Left renal pelvis (tissue), 4 donors: ENCODE data around the gene TCF12. TPM values are rescaled to one million over a fixed set of nuclear protein-coding genes. Genes with fewer than 3 reads are reported as not detected.
A peak's percentile ranks its signal among the peaks of the same experiment; 100 is the strongest.
"Not testable (repeated sequence)": the region's sequence is repeated elsewhere in the genome, so short reads cannot be mapped to it uniquely, and the experiment has no call there.

Source experiments
- DNase-seq, 4 donors: peaks; one replicate each; pipeline ENCODE4 v3.0.0-alpha.2; 2013; ENCODE audit warnings: low read depth in 4 of 4, low spot score in 3 of 4
- polyA plus RNA-seq, 4 donors: library from polyadenylated mRNA; unstranded; fragments of 120-200 nt; gene quantifications; one replicate each; pipeline ENCODE4 v1.2.1, GENCODE V29; 2013; ENCODE audit not compliant: insufficient read length in 4 of 4

Gene TCF12
- polyA plus RNA-seq, 4 donors: 152 to 313 (median 190) TPM

GRCh38 chr15:56943403-56943802 lies 25.0 kb downstream of the TCF12 start:
- no peak for DNase-seq

- DNase-seq: no peak
Observed at GRCh38 chr15:56944485-56944884, 26.0 kb downstream of the TCF12 start.

- no peak for DNase-seq
Observed at GRCh38 chr15:56946150-56946549, 27.7 kb downstream of the TCF12 start.

GRCh38 chr15:56948000-56948763 lies 29.7 kb downstream of the TCF12 start:
- DNase-seq: no peak

- peak in 1 of 4 donors; percentile 14 for DNase-seq
Observed at GRCh38 chr15:56948764-56949101, 30.3 kb downstream of the TCF12 start.

GRCh38 chr15:56950979-56951378 lies 32.5 kb downstream of the TCF12 start:
- DNase-seq: no peak

- DNase-seq: no peak
Observed at GRCh38 chr15:56953790-56954189, 35.3 kb downstream of the TCF12 start.

GRCh38 chr15:56955011-56955410 lies 36.6 kb downstream of the TCF12 start:
- DNase-seq: not testable (repeated sequence)

- DNase-seq: no peak
Observed at GRCh38 chr15:56956538-56956937, 38.1 kb downstream of the TCF12 start.

GRCh38 chr15:56957812-56958406 lies 39.5 kb downstream of the TCF12 start:
- no peak for DNase-seq

- DNase-seq: no peak
Observed at GRCh38 chr15:56959318-56959648, 40.8 kb downstream of the TCF12 start.

- no peak for DNase-seq
Observed at GRCh38 chr15:56960116-56960515, 41.7 kb downstream of the TCF12 start.

- DNase-seq: no peak
Observed at GRCh38 chr15:56963126-56963525, 44.7 kb downstream of the TCF12 start.

- DNase-seq: no peak
Observed at GRCh38 chr15:56963710-56964109, 45.3 kb downstream of the TCF12 start.

GRCh38 chr15:56964182-56964581 lies 45.7 kb downstream of the TCF12 start:
- DNase-seq: no peak

GRCh38 chr15:56965231-56966013 lies 47.0 kb downstream of the TCF12 start:
- no peak for DNase-seq

GRCh38 chr15:56967336-56967735 lies 48.9 kb downstream of the TCF12 start:
- DNase-seq: no peak

GRCh38 chr15:56968256-56968655 lies 49.8 kb downstream of the TCF12 start:
- no peak for DNase-seq

- DNase-seq: no peak
Observed at GRCh38 chr15:56968821-56969220, 50.4 kb downstream of the TCF12 start.

GRCh38 chr15:56969265-56969895 lies 50.9 kb downstream of the TCF12 start:
- no peak for DNase-seq

GRCh38 chr15:56971571-56971970 lies 53.1 kb downstream of the TCF12 start:
- DNase-seq: no peak
